Measurements from ENCODE around the gene DCBLD1. TPM values are rescaled to one million over a fixed set of nuclear protein-coding genes. Genes with fewer than 3 reads are reported as not detected.

DCBLD1 gene
- total RNA-seq, 1 experiment from 2014 or later = 28.2 TPM

DNA sequence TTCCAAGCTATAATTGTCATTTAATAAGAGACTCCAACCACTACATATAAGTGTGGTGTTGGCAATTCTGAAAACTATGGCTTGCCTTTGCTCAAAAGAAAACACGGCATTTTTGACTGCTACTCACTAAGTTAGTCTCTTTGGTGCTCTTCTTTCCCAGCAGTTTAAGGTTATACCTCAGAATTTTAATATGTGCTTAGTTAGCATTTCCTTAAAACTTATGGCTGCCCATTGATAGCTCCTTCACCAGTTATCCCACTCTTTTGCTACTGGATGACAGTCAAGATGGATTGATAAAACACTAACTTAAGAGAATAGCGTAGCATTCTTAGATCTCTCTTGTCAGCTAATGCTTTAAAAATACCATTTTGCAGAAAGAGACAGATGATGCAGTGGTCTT, 85.8 kb downstream of the DCBLD1 start:
- H3K36me3 Mint-ChIP-seq (ENCODE audit: insufficient read depth, unreplicated experiment) = peaks cover 8% of the 10 kb centered on the region
- no TSS peak for BruUV-seq (replicated peaks)
- H3K27ac Mint-ChIP-seq (ENCODE audit: unreplicated experiment) = no peak overlapping the region
- no peaks in the 10 kb centered on the region for H3K27me3 Mint-ChIP-seq (ENCODE audit: unreplicated experiment)
- intact Hi-C loops (cut with micrococcal nuclease; ENCODE audit: unreplicated experiment) = no loop called here
- no peak for DNase-seq
- TF ChIP-seq, protein P1, sequence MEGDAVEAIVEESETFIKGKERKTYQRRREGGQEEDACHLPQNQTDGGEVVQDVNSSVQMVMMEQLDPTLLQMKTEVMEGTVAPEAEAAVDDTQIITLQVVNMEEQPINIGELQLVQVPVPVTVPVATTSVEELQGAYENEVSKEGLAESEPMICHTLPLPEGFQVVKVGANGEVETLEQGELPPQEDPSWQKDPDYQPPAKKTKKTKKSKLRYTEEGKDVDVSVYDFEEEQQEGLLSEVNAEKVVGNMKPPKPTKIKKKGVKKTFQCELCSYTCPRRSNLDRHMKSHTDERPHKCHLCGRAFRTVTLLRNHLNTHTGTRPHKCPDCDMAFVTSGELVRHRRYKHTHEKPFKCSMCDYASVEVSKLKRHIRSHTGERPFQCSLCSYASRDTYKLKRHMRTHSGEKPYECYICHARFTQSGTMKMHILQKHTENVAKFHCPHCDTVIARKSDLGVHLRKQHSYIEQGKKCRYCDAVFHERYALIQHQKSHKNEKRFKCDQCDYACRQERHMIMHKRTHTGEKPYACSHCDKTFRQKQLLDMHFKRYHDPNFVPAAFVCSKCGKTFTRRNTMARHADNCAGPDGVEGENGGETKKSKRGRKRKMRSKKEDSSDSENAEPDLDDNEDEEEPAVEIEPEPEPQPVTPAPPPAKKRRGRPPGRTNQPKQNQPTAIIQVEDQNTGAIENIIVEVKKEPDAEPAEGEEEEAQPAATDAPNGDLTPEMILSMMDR (IDR thresholded peaks at IDR 0.05; ENCODE audit: unreplicated experiment) = no peak
- H3K9me3 Mint-ChIP-seq (ENCODE audit: low read depth, unreplicated experiment) = no peaks in the 10 kb centered on the region
- H3K4me3 Mint-ChIP-seq (ENCODE audit: low read depth, unreplicated experiment) = no peak overlapping the region
- CTCF ChIA-PET = no interaction called here
- H3K4me1 Mint-ChIP-seq (ENCODE audit: low read depth, unreplicated experiment) = no peaks in the 10 kb centered on the region

DNA sequence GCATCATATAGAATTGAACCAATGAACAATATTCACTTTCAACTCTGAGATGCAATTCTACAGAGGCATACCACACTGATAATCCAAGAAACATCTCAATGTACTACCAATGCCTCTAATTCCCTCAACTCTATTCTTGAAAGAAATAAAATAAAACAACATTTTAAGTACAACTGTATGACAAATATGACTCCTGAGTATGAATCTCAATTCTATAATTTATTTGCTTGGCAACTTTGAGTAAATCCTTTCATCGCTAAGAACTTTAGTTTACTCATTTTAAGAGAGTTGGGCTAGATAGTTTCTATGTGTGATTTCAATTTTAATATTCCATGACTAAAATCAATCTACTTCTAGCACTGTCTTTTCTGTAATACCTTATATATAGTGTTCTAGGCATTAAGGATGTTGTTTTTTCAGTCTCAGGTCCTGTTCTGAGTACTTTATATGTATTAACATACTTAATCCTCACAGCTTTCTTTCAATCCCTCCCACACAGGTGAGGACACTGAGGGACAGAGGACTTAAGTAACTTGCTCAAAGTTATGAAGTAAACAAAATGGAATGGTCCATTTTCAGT, 86.4 kb downstream of the DCBLD1 start:
- Mint-ChIP-seq H3K9me3 (ENCODE audit: low read depth, unreplicated experiment) (no peaks in the 10 kb centered on the region), H3K4me1 (ENCODE audit: low read depth, unreplicated experiment) (no peaks in the 10 kb centered on the region), H3K27me3 (ENCODE audit: unreplicated experiment) (no peaks in the 10 kb centered on the region), H3K27ac (ENCODE audit: unreplicated experiment) (no peak overlapping the region), H3K4me3 (ENCODE audit: low read depth, unreplicated experiment) (no peak overlapping the region), H3K36me3 (ENCODE audit: insufficient read depth, unreplicated experiment) (peaks cover 6% of the 10 kb centered on the region)
- TF ChIP-seq, protein P1 (IDR thresholded peaks at IDR 0.05; ENCODE audit: unreplicated experiment) = no peak
- DNase-seq = no peak
- CTCF ChIA-PET = no interaction called here
- BruUV-seq (replicated peaks) = no TSS peak
- intact Hi-C loops (cut with micrococcal nuclease; ENCODE audit: unreplicated experiment) = no loop called here

DNA sequence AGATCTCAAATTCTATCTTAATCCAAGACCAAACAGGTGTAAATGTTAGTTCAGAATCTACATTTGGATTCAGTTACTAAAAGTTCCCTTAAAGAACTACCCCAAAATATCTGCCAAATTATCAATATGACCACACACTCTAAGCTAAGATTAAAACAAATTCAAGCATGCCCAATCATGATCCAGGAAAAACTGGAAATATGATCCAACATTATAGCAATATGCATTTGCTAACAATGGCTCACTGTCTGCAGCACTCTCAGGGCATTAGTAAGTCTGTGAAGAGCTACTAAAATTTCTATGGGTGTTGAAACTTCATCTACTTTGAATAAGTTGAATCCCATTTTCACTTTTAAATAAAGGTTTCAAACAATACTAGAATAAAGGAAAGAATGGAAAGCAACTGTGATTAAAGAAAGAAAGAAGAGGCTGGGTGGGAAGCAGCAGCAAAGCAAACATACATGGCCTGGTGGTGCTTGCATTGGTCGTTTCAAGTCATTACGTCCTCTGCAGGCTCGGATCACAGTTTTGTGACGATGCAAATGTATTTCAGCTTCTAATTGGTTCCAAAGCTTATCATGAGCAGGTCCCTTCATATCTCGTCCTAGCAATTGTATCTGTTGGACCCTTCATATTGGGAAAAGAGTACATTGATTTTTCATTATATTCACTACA, 90.7 kb downstream of the DCBLD1 start:
- no peak overlapping the region for H3K27ac Mint-ChIP-seq (ENCODE audit: unreplicated experiment)
- H3K36me3 Mint-ChIP-seq (ENCODE audit: insufficient read depth, unreplicated experiment) = peaks cover 6% of the 10 kb centered on the region
- no peaks in the 10 kb centered on the region for H3K27me3 Mint-ChIP-seq (ENCODE audit: unreplicated experiment)
- DNase-seq = no peak
- intact Hi-C loops (cut with micrococcal nuclease; ENCODE audit: unreplicated experiment) = no loop called here
- CTCF ChIA-PET = no interaction called here
- no peaks in the 10 kb centered on the region for H3K4me1 Mint-ChIP-seq (ENCODE audit: low read depth, unreplicated experiment)
- H3K4me3 Mint-ChIP-seq (ENCODE audit: low read depth, unreplicated experiment) = no peak overlapping the region
- BruUV-seq (replicated peaks) = no TSS peak
- TF ChIP-seq, protein P1 (IDR thresholded peaks at IDR 0.05; ENCODE audit: unreplicated experiment) = no peak
- H3K9me3 Mint-ChIP-seq (ENCODE audit: low read depth, unreplicated experiment) = no peaks in the 10 kb centered on the region

DNA sequence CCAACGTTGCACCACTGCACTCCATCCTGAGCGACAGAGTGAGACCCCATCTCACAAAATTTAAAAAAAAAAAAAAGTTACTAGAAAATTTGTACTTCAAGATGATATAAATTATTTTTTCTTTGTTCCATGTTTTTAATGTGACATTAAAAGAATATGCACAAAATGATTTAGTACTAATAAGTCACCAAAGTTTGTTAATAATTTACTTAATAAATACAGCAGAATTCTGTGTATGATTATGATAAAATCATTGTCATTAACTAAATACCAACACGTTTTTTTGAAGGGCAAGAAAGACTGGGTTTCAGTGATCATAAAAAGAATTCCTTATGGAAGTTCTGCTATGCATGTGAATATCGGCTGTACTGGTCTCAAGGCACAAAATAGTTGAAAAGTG, 91.7 kb downstream of the DCBLD1 start:
- H3K4me3 Mint-ChIP-seq (ENCODE audit: low read depth, unreplicated experiment) = no peak overlapping the region
- intact Hi-C loops (cut with micrococcal nuclease; ENCODE audit: unreplicated experiment) = no loop called here
- H3K4me1 Mint-ChIP-seq (ENCODE audit: low read depth, unreplicated experiment) = no peaks in the 10 kb centered on the region
- no peak for DNase-seq
- no TSS peak for BruUV-seq (replicated peaks)
- TF ChIP-seq, protein P1 (IDR thresholded peaks at IDR 0.05; ENCODE audit: unreplicated experiment) = no peak
- no peaks in the 10 kb centered on the region for H3K9me3 Mint-ChIP-seq (ENCODE audit: low read depth, unreplicated experiment)
- no peak overlapping the region for H3K27ac Mint-ChIP-seq (ENCODE audit: unreplicated experiment)
- peaks cover 6% of the 10 kb centered on the region for H3K36me3 Mint-ChIP-seq (ENCODE audit: insufficient read depth, unreplicated experiment)
- CTCF ChIA-PET = no interaction called here
- no peaks in the 10 kb centered on the region for H3K27me3 Mint-ChIP-seq (ENCODE audit: unreplicated experiment)

All from Calu3 (cell line).